Nucleus accumbens (tissue), 56 donors: ENCODE data around the gene JPH2.
"Not testable (repeated sequence)": the region's sequence is repeated elsewhere in the genome, so short reads cannot be mapped to it uniquely, and the experiment has no call there.

Experiments
- DNase-seq, 56 donors: peaks; one replicate each; lab custom pipeline; 2025; lab: John Stamatoyannopoulos, UW

The JPH2 gene

GRCh38 chr20:44187054-44187771 lies at the start of gene JPH2:
TSS of gene JPH2 (minus strand) at chr20:44187188. CDS start at chr20:44186705, 483 bp downstream.
- DNase-seq: peak in 1 of 56 donors; percentile 17

- DNase-seq: no peak
Observed at GRCh38 chr20:44235702-44236101, 48.7 kb upstream of the JPH2 start.

- DNase-seq: no peak
Observed at GRCh38 chr20:44234566-44235317, 47.8 kb upstream of the JPH2 start.

GRCh38 chr20:44233436-44234016 lies 46.5 kb upstream of the JPH2 start:
- DNase-seq: no peak

GRCh38 chr20:44232469-44232856 lies 45.5 kb upstream of the JPH2 start:
- not testable (repeated sequence) for DNase-seq

GRCh38 chr20:44231713-44232468 lies 44.9 kb upstream of the JPH2 start:
- no peak for DNase-seq

- DNase-seq: no peak
Observed at GRCh38 chr20:44231193-44231592, 44.2 kb upstream of the JPH2 start.

- no peak for DNase-seq
Observed at GRCh38 chr20:44228465-44229258, 41.7 kb upstream of the JPH2 start.

GRCh38 chr20:44224637-44225036 lies 37.6 kb upstream of the JPH2 start:
- no peak for DNase-seq

- no peak for DNase-seq
Observed at GRCh38 chr20:44223721-44224120, 36.7 kb upstream of the JPH2 start.

- no peak for DNase-seq
Observed at GRCh38 chr20:44222633-44223368, 35.8 kb upstream of the JPH2 start.

GRCh38 chr20:44222027-44222426 lies 35.0 kb upstream of the JPH2 start:
- DNase-seq: no peak

- DNase-seq: no peak
Observed at GRCh38 chr20:44221368-44221954, 34.5 kb upstream of the JPH2 start.

- no peak for DNase-seq
Observed at GRCh38 chr20:44219791-44220190, 32.8 kb upstream of the JPH2 start.

GRCh38 chr20:44219170-44219730 lies 32.3 kb upstream of the JPH2 start:
- no peak for DNase-seq

GRCh38 chr20:44218446-44218845 lies 31.5 kb upstream of the JPH2 start:
- DNase-seq: no peak

- peak in 44 of 56 donors; percentile 1 to 80 (median 30) for DNase-seq
Observed at GRCh38 chr20:44217342-44218092, 30.5 kb upstream of the JPH2 start.

- peak in 45 of 56 donors; percentile 3 to 80 (median 33) for DNase-seq
Observed at GRCh38 chr20:44215125-44215524, 28.1 kb upstream of the JPH2 start.
